NCI-H226 (cell line): ENCODE data around the gene PARP1.
"Not testable (repeated sequence)": the region's sequence is repeated elsewhere in the genome, so short reads cannot be mapped to it uniquely, and the experiment has no call there.

Experiments
- DNase-seq: peaks from one replicate; pipeline ENCODE4 v3.0.0-alpha.2; 2015

PARP1 gene

DNA sequence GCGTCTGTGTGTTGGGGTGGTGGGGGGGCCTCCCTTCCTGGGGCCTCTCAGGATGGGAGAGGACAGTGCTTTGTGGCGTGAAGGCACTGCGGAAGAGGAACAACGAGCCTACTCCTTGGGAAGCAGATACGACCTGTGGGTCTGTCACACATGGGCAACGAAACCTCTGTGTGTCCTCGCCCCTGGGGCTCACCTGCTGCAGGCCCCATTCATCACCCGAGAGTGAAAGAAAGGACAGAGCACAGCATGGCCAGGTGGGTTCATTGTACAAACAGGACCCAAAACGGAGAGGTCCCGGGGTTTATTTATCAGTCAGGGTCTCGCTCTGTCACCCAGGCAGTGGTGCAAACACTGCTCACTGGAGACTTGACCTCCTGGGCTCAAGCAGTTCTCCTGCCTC, 58.8 kb downstream of the PARP1 start:
- no peak for DNase-seq

DNA sequence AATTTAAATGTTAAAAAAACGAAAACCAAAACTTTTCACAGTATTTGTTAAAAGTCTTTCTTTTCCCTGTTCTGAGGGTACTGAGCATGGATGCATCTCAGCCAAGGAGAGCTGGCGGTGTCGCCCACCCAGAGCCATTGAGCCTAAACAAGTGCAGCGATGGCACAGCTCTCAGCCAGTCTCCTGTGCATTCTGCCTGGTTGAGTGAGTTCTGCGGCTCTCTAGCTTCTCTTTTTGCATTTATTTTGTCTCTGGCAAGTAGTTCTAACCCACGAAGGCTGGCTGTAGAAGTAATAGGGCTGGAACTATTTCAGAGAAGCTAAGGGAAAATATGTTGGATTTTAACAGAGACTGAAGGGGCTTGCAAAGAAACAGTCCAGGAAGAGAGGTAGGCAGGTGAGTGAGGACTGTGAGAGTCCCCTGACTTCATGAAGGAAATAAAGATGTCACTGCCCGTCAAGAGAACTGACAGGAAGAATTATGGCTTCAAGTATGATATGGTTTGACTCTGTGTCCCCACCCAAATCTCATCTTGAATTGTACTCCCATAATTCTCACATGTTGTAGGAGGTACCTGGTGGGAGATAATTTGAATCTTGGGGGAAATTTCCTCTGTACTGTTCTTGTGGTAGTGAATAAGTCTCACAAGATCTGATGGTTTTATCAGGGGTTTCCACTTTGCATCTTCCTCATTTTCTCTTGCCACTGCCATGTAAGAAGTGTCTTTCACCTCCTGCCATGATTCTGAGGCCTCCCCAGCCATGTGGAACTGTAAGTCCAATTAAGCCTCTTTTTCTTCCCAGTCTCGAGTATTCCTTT, 63.2 kb downstream of the PARP1 start:
- DNase-seq: no peak

DNA sequence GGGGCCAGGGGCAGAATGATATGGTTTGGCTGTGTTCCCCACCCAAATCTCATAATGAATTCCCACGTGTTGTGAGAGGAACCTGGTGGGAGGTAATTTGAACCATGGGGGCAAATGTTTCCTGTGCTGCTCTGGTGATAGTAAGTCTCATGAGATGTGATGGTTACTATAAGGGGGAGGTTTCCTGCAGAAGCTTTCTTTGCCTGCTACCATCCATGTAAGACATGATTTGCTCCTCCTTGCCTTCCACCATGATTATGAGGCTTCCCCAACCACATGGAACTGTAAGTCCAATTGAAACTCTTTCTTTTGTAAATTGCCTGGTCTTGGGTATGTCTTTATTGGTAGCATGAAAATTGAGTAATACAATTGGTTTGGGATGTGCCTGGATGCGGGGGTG, 65.2 kb downstream of the PARP1 start:
- DNase-seq: no peak

DNA sequence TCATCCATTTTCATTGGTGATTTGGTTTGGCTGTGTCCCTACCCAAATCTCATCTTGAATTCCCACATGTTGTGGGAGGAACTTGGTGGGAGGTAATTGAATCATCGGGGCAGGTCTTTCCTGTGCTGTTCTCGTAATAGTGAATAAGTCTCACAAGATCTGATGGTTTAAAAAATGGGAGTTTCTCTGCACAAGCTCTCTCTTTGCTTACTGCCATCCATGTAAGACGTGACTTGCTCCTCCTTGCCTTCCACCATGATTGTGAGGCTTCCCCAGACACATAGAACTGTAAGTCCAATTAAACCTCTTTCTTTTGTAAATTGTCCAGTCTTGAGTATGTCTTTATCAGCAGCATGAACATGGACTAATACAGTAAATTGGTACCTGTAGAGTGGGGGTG, 67.8 kb downstream of the PARP1 start:
- DNase-seq: not testable (repeated sequence)

DNA sequence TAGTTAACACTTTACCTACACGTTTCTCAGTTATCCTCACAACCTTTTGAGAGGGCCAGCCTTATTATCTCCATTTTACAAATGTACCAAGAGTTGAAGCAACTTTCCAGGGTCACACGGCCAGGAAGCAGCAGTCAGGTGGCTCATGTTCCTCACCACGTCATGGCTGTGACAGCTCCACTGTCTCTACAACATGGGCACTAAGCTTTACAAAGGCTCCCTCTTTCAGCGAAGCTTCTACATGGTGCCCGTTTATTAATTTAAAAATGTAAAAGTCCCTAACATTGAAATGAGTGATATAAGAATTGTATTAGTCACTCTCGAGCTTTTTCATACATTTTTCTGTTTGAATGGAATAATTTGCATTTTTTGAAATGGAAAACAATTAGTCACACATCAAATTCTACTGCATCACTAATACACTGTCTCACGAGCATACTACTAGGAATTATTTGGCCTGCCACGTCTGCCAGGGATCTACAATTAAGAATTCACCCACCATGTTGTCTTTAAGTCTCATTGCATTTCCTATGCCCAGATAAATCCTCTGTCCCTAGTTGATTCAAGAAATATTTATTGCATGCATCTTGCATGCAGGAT, 70.5 kb downstream of the PARP1 start:
- DNase-seq: no peak

DNA sequence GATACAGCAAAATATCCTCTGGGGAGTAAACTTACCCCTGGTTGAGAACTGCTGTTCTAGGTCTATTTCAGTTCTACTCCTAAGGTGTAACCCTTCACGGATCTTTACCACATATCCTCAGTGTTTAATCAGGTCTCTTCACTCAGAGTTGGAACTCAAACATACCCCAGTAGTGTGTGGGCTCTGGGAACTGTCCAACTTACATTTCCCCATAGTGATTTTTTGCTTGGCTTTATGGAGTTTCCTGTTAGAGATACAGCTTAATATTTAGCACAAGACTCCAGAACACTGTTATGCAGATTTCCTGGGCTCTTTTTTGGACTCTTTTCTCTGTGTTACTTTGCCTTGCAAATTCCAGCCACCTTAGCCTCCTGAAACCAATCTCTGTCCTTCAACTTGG, 72.2 kb downstream of the PARP1 start:
- DNase-seq: no peak

DNA sequence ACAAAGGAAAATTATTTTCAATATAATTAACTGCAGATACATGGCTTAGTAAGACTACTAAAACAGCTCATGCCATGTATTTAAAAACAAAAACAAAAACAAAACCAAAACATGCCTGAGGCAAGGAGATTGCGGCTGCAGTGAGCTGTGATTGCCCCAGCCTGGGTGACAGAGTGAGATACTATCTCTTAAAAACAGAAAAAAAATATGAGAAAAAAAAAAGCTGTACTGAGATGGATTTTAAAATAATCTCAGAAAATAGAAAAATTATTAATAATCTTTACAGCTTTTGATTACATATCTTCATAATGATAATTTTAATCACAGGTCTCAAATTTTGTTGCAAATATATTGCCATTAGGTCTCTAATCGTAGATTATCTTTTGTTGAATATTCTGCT, 74.9 kb downstream of the PARP1 start:
- DNase-seq: no peak

DNA sequence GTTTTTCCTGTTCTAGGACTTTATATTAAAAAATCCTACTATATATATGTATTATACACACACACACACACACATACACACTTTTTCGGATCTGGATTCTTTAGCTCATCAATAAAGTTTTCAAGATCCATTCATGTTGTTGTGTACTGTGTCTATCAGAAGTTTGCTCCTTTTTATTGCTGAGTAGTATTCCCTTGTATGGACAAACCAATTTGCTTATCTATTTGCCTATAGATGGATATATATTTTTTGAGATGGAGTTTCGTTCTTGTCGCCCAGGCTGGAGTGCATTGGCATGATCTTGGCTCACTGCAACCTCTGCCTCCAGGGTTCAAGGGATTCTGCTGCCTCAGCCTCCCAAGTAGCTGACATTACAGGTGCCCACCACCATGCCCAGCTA, 78.7 kb downstream of the PARP1 start:
- DNase-seq: no peak

DNA sequence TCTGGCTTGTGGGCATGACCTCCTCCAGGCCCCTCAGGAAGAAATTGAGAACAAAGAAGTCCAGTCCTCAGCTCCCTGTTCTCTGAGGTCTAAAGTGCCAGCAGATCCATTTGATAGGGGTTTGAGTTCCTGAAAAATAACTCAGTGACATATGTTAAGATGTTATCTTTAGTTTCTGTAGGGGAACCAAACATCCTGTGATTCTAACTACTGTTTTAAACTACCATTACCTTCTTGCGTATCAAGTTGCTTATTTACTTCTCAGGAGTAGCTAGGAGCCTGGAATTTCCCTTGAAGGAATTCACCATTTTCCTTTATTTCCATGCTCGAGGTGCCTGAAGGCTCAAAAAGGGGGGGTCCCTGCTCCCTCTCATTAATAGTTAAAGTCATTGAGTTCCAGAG, 80.1 kb downstream of the PARP1 start:
- DNase-seq: no peak

DNA sequence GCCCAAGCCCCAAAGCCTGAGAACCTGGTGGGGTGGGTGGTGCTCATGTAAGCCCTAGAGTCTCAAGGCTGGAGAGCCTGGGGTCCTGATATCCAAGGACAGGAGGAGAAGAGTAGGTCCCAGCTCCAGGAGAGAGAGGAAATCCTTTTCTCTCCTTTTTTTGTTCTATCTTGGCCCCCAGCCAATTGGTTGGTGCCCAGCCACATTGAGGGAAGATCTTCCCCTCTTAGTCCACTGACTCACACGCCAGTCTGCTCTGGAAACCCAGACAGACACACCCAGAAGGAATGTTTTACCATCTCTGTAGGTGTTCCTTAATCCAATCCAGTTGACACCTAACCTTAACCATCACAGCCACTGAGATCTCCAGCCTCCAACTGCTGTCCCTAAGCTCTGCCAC, 82.7 kb downstream of the PARP1 start:
- no peak for DNase-seq

DNA sequence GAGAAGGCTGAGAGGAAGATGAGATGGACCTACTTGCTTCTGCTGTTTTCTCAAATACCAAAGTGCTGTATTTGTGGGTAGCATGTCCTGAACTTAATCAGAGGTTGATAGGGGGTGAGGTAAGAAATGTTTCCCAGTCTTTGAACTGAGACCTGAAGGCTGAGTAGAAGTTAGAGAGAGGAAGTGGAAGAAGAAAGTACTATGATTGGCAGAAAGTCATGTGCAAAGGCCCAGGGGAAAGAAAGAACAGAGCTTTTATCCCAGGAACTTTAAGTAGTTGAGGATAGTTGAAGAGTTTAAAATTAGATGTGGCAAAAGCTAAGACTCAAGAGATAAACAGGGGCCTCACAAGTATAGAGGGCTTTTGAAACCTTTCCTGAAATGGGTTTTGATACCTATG, 83.4 kb downstream of the PARP1 start:
- DNase-seq: no peak

DNA sequence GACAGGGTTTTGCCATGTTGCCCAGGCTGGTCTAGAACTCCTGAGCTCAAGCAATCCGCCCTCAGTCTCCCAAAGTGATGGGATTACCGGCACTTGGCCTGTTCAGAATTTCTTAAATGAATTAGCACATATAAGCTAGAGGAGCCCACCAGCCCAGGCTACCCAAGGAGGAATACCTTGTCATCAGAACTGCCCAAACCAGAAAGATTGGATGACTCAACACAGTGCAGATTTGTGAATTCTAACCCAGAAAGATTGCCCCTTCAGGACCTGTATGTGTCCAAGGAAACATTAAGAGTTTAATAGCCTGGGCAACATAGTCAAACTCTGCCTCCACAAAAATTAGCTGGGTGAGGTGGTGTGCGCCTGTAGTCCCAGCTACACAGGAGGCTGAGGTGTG, 84.9 kb downstream of the PARP1 start:
- DNase-seq: no peak

DNA sequence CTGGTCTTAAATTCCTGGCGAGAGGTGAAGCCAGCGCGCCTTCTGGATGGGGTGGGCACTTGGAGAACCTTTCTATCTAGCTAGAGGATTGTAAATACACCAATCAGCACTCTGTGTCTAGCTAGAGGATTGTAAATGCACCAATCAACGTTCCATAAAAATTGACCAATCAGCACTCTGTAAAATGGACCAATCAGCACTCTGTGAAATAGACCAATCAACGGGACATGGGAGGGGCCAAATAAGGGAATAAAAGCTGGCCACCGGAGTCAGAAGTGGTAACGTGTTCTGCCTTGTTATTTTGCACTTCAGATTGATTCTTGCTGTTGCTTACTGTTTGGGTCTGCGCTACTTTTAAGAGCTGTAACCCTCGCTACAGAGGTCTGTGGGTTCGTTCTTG, 87.0 kb downstream of the PARP1 start:
- no peak for DNase-seq

DNA sequence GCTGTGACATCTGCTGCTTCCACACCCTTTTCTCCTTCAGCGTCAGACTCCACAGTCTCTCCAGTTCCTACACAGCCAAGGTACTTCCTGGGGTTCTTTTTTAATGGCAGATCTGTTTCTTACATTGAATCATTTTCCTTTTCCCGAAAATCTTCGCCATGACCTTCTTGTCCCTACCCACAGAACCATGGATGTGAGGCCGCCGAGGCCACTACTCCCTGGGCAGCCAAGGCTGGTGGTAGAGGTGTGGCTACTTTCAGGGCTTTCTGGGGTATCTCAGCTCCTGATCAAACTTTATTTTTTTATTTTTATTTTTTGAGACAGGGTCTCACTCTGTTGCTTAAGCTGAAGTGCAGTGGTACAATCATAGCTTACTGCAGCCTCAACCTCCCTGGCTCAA, 89.4 kb downstream of the PARP1 start:
- DNase-seq: no peak

DNA sequence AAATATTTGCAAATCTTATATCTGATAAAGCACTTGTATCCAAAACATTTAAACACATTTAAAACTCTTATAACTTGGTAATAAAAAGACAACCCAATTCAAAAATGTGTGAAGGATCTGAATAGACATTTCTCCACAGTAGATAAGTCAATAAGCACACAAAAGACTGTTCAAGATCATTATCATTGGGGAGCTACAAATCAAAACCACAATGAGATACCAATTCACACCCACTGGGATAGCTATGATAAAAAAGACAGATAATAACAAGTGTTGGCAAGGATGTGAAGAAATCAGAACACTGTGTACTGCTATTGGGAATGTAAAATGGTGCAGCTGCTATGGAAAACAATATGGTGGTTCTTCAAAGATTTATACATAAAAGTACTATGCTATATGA, 93.8 kb downstream of the PARP1 start:
- no peak for DNase-seq

DNA sequence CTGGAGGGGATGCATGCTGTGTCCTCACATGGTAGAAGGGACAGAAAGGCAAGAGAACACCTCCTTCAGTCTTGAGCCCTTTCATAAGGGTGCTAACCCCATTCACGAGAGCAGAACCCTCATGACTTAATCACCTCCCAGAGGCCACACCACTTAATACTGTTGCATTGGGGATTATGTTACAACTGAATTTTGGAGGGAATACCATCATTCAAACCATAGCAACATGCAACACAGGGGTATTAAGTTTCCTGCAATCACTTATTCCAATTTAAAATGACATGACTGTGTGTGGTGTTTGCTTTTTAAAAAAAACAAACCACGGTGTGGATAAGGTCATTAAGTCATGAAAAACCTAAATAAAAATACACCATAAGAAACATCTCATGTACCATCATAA, 95.8 kb downstream of the PARP1 start:
- no peak for DNase-seq

DNA sequence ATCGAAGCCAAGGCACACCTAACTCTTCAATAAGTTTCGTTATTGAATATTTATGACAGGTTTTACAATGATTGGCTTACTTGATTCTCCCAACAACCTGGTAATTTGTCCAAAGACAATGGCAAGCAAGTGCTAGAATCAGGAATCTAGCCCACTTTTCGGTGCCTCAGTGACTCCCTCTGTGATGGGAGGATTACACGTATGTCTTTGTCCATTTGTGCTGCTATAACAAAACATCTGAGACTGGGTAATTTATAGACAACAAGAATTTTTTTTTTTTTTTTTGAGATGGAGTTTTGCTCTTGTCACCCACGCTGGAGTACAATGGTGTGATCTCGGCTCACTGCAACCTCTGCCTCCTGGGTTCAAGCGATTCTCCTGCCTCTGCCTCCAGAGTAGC, 96.5 kb downstream of the PARP1 start:
- DNase-seq: no peak
